Measurements from ENCODE around the gene KCNH1.

DNA sequence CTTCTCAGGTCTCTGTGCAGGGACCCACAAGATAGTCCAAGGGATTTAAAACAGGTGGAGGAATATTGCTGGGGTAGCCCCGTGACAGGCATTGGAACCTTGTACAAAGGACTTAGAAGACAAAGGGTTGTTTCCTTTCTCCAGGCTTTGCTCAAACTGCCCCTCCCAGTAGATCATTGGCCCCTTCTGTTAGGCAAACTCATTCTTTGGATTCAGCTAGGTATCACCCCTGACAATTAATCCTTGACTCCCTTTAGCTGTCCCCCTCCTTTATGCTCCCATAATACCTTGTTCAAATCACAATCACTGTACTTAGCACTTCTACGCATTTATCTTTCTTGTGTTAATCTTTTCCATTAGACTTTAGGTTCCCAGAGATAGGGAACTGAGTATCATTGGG is 360.5 kb downstream of the KCNH1 start:
- TF ChIP-seq, protein P1, sequence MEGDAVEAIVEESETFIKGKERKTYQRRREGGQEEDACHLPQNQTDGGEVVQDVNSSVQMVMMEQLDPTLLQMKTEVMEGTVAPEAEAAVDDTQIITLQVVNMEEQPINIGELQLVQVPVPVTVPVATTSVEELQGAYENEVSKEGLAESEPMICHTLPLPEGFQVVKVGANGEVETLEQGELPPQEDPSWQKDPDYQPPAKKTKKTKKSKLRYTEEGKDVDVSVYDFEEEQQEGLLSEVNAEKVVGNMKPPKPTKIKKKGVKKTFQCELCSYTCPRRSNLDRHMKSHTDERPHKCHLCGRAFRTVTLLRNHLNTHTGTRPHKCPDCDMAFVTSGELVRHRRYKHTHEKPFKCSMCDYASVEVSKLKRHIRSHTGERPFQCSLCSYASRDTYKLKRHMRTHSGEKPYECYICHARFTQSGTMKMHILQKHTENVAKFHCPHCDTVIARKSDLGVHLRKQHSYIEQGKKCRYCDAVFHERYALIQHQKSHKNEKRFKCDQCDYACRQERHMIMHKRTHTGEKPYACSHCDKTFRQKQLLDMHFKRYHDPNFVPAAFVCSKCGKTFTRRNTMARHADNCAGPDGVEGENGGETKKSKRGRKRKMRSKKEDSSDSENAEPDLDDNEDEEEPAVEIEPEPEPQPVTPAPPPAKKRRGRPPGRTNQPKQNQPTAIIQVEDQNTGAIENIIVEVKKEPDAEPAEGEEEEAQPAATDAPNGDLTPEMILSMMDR (IDR thresholded peaks at IDR 0.05), result no peak
- TF ChIP-seq POLR2A (IDR thresholded peaks at IDR 0.05), result no peak

Data from testis (tissue), 2 donors.